ENCODE measurements around the gene GLI3.

DNA sequence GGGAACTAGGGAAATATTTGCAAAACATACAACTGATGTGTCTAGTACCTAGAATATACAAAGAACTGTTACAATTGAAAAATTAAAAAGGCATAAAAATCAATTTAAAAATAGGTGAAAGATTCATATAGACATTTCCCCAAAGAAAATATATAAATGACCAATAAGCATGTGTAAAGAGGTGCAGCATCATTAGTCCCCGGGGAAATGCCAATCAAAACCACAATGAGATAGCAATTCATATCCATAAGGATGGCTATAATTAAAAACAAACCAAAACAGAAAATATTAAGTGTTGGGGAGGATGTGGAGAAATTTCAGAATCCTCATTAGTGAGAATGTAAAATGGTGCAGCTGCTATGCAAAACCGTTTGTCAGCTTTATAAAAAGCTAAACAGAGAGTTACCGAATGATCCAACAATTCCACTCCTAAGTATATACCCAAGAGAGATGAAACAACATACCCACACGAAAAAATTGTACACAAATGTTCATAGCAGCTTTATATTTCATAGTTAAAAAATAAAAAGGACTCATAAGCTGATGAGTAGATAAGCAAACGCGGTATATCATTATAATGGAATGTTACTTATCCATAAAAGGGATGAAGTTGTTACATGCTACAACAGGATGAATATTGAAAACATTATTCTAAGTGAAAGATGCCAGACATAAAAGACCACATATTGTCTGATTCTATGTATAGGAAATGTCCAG, 324.0 kb downstream of the GLI3 start:
- TF ChIP-seq, protein P1, sequence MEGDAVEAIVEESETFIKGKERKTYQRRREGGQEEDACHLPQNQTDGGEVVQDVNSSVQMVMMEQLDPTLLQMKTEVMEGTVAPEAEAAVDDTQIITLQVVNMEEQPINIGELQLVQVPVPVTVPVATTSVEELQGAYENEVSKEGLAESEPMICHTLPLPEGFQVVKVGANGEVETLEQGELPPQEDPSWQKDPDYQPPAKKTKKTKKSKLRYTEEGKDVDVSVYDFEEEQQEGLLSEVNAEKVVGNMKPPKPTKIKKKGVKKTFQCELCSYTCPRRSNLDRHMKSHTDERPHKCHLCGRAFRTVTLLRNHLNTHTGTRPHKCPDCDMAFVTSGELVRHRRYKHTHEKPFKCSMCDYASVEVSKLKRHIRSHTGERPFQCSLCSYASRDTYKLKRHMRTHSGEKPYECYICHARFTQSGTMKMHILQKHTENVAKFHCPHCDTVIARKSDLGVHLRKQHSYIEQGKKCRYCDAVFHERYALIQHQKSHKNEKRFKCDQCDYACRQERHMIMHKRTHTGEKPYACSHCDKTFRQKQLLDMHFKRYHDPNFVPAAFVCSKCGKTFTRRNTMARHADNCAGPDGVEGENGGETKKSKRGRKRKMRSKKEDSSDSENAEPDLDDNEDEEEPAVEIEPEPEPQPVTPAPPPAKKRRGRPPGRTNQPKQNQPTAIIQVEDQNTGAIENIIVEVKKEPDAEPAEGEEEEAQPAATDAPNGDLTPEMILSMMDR (IDR thresholded peaks at IDR 0.05), result no peak
- no peak for TF ChIP-seq POLR2A (IDR thresholded peaks at IDR 0.05)

Measured in stomach (tissue), 4 donors.